Stimulated activated CD4-positive, alpha-beta T cell treated with anti-CD3 and anti-CD28 coated beads, Interleukin-1b, Interleukin-23, amount 100 ng/mL, for 1 hour (primary cell): ENCODE results near the gene NTN5.

ENCODE experiments used
- DNase-seq, 2 donors: peaks; one replicate each; pipeline ENCODE4 v3.0.0-alpha.2; 2020; ENCODE audit warnings: low read depth in 2 of 2

The NTN5 gene

DNA sequence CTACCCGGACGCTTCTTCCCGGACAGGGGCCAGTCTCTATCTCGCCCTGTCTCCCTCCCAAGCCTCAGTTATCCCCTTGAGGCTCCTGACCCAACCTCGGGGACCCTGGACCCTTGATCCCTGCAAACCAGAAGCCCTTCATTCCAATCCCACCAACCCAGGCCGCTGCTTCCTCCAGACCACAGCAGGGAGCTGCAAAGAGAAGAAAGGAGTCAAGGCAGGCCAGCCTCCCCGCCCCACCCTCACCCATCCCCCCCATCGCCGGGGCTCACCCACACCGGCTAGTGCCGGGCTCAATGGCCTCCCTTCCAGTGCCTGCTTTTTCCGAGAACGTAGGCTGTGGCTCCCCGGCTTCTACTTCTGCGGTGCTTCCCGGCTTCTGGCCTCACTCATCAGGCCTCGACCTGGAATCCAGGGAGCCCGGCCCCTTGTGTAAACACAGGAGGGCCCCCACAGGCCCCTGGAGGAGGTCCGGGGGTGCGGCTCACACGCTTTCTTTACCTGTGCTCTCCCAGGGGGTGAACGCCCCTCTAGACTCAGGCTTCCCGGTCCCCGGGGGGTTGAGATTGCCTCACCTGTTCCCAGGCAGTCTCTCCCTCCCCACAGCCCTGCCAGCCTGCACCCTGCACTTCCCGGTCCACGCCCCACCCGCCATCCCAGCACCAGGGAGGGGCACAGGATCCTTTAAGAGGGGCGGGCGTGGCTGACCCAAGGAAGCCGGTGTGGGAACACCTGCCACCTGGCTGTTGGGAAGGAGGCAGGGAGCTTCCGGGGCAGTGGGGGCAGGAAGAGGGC lies 58.2 kb downstream of the NTN5 start, which contains the start of gene FAM83E:
FAM83E (minus strand) TSS at position 641 of the 795 bp plus-strand sequence. CDS start 1,704 bp downstream, outside the sequence.
- no peak for DNase-seq

DNA sequence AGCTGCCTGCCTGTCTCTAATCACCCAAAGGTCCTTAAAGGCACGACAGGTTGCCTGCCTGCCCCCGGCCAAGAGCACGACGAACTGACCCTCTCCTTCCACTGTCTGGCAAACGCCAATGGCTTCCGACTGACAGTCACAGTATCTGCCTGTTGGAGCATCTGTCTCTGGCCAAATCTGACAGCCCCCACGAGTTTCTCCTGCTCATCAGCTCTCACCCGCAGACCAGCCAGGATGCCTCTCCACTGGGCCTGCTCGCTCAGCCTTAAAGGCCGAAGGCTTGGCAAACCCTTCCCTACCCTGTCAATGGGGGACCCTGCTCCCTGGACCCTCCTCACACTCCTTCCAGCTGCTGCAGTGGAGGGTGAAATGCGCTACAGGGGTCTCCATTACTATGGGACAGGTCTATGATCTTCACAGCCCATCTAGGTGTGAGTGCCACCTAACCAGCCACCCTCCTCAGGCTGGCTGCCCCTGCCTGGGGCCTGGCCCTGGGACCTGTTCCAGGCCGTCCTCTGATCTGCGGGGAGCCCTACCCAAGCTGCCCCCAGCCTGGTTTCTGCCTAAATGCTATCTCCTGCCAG lies 58.9 kb downstream of the NTN5 start:
- no peak for DNase-seq

DNA sequence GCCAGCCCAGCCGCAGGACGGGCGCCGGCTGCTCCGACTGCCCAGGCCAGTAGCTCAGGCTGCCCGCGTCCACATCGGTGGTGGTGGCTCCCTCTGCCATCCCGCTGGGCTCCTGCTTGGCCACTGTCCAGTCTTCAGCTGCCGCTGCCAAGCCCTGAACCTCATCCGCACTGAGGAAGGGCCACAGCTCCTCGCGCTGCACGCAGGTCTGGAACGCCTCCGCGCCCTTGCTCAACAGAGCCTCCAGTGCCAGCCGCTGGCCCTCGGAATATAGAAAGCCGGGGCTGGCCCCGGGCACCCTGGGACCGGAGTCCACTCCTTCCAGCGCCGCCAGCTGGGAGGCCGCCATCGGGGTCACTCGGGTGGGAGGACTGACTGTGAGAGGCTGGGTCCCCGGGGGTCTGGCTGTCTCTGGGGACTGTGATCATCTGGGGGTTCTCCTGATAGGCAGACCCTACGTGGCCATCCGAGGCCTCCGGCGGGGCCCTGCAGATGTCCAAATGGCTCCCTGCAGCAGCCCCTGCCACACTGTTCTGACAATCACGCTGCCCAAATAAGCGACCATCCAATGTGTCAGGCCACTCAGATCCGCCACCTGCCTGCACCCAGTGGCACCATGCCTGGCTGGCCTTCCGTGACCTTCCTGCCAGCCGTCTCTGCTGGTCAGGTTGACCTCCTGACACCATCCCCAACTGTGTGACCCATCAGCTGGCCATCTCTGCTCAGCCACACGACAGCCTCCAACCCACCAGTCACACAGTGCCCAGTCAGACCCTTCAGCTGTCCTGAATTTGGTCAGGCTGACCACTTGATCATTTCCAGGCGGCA lies 59.6 kb downstream of the NTN5 start:
- no peak for DNase-seq

DNA sequence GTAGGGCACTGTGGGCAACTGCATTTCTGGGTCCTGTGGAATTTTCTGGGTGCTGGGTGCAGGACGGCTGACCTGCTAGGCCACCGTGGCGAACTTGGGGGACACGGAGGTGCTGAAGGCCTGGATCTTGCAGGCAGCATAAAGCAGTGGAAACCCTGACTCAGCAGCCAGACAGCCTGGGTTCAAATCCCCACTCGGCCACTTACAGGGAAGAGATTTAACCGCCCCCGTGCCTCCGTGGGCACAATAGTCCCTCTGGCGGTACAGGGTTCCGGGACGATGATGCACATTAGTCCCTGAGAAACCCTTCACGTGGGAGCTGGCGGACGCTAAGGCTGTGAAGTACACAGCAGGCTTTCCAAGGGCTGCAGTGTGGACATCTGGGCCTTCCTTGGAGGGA lies 60.9 kb downstream of the NTN5 start:
- DNase-seq: no peak
